Thyroid gland (tissue), 4 donors: ENCODE data around the gene GFI1.

Experiments
- CTCF ChIP-seq, 6 experiments: fragments of 200-600 bp in 3 of 6; fragments of 450-650 bp in 3 of 6; sonication (generic) in 3 of 6; IDR thresholded peaks; one replicate each; pipeline ENCODE4 v1.5.1; 2016 to 2019; ENCODE audit warnings: antibody characterized with exemption in 6 of 6, mild to moderate bottlenecking in 2 of 6, inconsistent platforms in 1 of 6, moderate library complexity in 1 of 6
- POLR2A ChIP-seq, 2 donors: fragments of 450-650 bp; IDR thresholded peaks; one replicate each; pipeline ENCODE4 v1.6.1; 2017; ENCODE audit warnings: antibody characterized with exemption in 2 of 2, mild to moderate bottlenecking in 2 of 2, moderate library complexity in 1 of 2

GRCh38 chr1:92527670-92528069 lies 40.9 kb upstream of the GFI1 start:
- TF ChIP-seq CTCF (IDR thresholded peaks at IDR 0.05) (no peak), POLR2A (IDR thresholded peaks at IDR 0.05) (no peak)
